Ramos (cell line): Measurements from ENCODE around the gene IFTAP.

ENCODE experiments used
- in situ Hi-C: fragments of 300-500 bp; cut with MboI; formaldehyde crosslinking; loops from one replicate; pipeline ENCODE4 v1.14.3; 2022; ENCODE audit warnings: low sequenced_read_pairs; ENCODE audit not compliant: unreplicated experiment

Gene IFTAP

DNA sequence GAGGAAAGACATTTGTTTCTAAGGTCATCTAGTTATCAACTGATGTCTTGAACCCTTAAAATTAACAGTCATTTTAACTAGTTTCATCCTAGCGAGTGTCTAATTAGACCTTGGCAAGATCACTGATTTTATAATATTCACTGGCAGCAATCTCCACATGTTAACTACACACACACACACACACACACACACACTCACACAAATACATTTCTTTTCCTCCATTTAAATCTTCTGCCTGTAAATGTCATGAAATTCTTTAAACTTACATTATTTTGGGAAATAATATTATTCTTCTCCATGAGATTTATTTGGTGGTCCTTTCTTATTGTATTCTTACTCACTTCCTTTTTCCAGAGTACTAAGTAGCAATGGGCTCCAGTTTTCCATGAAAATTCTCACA lies 2.9 kb upstream of the IFTAP start:
- in situ Hi-C loops: no loop called here

DNA sequence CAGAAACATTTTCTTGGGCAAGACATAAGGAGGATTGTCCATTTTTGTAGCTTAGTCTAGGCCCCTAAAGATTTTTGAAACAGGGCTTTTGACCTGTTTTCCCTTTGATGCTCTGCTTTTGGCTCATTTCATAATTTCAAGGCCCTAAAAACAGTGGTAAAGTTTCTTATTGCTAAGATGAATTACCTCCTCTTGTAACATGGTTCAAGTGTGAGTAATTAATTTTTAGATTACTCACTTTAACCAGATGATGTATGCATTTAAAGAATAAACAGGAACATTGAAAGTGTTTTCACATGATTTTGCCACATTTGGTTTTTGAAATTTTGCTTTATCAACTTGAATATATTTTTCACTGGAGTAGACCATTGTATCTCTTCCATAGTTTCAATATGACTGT lies 2.6 kb downstream of the IFTAP start:
- in situ Hi-C loops: no loop called here

DNA sequence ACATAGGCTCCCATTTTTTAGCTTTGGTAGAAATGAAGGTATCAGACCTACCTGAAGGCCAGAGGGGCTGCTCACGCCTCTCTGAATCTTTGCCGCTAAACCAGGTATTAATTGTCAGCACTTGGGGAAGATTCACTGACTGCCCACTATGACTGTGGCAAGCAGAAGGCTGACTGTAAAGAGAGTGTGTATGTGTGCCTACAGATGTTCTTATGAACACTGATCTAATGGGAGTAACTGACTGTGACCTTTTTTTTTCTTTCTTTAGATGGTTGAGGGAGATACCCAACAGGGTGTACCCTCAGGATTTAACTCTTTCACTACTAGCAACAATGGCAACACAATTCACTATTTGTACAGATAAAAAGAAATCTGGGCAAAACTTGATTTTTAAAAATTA lies 3.7 kb downstream of the IFTAP start, which contains the start of gene RAG2:
Gene RAG2 (minus strand): TSS at position 186 of the 400 bp plus-strand sequence. CDS start 4,068 bp downstream, outside the sequence.
- in situ Hi-C loops: no loop called here

DNA sequence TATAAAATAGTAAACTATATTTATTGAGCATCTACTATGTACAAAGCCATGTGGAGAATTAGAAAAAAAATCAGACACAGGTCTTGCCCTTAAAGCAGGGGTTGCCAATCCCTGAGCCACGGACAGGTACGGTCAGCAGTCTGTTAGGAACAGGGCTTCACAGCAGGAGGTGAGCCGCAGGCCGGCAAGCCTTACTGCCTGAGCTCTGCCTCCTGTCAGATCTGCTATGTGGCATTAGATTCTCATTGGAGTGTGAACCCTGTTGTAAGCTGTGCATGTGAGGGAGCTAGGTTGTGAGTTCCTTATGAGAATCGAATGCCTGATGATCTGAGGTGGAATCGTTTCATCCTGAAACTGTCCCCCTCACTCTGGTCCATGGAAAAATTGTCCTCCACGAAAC lies 5.9 kb downstream of the IFTAP start:
- in situ Hi-C loops: no loop called here

DNA sequence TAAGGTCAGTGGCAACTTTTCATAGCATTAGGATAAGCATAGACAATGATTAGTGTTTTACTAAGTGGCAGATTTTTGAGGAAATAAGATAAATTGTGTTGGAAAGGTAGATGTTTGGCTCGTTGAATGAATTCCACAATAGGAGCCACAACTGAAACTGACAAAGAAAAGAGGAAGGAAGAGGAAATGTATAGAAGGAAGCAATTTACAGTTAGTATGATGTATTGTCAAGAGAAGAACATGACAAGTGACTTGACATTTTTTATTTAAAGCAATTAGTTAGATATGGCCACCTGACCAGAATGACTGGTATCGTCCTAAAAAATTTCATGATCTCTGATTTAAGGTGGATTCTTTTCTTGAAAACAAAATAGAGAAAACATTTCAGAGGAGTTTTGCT lies 6.9 kb downstream of the IFTAP start:
- in situ Hi-C loops: no loop called here

DNA sequence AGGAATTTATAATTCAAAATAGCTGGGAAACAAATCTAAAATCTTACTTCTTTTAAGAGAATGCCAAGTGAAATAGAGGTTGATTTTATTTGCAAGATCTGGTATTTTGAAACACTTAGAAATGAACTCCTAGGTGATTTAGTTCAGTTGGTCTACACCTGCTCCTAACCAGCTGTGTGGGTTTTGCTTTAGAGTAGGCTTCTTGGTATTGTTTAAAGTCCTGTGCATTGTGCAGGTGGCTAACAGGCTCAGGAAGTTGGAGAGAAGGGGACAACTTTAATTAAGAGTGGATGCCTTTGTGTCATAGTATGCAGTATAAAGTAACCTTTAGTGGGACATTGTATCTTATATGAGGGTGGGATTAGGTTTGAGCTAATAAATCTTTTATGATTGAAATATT lies 7.8 kb downstream of the IFTAP start:
- in situ Hi-C loops: no loop called here

DNA sequence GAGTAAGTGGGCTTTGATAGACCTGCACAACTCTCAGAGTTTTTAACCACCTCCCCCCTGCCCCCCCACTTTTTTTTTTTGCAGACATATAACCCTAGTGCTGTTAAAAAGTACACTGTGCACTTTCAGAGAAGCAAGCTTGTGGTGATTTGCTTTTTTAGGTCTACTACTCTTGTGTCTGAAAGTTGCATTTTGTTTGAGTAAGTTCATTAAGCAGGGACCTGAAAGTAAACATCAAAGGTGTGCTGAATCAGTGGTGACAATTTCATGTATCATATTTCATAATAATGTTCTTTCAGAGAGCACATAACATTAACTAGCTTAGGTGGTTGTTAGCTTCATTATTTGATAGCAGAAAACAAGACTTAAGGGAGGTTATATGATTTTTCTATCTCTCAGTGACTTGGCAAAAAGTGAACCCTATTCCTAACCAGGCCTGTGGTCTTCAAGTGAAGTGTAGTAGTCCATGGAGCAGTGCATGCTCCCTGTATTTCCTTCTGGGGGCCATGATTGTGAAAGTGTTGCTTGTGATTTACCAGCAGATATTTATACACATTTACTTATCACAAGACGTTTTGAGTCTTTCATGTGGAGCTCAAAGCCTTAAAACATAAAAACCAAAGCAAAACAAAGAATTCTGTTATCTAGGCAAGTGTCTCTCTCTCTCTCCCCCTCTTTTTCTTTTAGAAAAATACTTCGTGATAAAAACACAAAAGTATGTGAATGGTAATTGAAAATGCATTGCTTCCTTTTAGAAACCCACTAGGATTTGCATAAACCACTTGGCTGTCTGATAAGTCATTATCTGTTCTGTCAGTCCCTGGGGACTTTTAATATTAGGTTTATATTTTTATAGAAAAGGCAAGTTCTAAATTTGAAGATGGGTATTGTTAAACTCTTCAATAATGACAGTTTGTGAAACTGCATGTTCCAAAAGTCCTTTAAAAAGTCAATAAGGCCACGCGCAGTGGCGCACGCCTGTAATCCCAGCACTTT lies 11.2 kb downstream of the IFTAP start:
- in situ Hi-C loops: no loop called here

DNA sequence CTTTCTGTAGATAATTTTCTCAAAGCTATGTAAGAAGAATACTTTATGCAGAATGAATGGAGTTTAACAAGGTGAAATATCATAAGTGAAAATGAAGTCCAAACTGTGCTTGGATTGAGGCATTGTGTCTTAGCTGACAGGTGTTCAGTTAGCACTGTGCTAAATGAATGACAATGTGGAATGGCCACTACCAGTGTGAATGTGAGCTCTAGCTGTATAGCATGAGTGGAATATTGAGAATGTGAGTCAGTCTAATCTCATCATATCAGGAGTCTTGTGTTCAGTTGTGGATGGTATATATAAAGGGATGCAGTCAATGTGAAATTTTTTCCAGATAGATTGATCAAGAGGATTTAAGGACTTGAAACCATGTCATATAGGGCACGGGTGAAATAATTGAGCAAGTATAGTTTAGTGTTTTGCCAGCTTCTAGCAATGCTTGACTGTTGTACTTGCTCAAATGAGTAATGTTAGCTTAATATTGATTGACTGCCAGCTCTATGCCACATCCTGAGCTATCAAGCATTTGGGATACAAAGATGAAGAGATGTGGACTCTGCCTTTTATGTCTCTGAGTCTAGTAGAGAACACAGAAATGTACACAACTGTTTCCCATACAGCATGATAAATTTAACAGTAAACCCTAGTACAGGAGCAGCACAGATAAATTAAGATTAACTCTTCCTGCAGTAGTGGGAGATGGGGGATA lies 14.3 kb downstream of the IFTAP start:
- in situ Hi-C loops: no loop called here

DNA sequence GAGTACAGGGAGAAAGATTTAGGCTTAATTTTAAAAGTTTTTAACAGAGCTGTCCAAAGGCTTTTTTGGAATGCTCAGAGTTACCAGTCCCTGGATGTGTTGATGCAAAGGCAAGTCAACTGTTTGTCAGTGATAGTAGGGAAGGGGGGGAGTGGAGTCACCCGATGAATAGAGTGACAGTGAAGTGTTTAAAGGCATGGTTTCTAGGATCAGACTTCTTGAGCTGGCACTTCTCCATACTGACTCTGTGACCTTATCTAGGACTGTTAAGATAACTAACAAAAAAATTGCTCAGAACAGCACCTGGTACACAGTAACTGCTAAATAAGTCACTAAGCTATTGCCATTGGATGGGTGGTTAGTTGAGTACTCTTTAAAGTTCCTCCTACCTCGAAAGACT lies 15.1 kb downstream of the IFTAP start:
- in situ Hi-C loops: no loop called here

DNA sequence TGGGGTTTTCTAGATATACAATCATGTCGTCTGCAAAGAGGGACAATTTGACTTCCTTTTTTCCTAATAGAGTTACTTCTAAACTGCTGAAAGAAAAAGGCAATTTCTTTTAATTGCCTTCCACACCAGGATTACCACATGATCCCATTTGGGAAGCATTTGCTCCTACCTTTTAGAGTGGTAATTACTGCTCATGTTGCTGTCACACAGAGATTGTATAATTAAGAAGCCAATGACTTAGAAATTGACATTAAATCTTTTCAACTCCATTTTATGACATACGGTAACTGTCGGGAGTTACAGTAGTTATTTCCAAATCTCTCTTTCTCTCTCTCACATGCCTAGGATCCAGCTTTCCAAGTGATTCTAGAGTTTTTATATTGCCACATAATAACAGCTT lies 21.5 kb downstream of the IFTAP start:
- in situ Hi-C loops: no loop called here

DNA sequence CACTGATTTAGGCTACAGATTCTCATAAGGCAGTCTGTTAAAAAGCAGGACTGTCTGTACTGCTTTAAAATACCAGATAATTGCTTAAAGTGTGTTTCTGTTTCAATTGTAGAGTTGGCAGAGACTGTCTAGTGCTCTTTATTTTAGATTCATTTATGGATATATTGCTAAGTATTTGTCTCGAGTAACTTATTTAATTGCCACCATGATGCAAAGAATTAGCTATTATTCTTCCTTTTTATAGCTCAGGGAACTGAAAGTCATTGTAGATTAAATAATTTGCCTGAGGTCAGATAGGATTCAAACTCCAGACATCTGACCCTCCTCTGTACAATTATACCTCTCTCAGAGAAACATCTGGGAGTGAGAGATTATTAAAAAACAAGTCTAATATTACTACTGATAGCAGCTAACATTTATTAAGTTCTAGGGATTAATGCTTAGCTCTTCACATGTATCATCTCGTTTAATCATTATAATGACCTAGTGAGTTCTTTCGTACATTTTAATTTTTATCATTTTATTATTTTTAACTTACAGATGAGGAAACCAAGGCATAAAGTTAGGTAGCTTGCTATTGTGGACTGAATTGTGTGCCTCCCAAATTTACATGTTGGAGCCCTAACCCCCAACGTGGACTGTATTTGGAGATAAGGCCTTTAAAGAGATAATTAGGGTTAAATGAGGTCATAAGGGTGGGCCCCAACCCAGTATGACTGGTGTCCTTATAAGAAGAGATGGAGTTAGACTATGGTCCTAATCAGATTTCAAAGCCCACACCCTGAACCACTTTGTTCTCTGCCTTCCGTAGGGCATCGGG lies 23.5 kb downstream of the IFTAP start:
- in situ Hi-C loops: no loop called here

DNA sequence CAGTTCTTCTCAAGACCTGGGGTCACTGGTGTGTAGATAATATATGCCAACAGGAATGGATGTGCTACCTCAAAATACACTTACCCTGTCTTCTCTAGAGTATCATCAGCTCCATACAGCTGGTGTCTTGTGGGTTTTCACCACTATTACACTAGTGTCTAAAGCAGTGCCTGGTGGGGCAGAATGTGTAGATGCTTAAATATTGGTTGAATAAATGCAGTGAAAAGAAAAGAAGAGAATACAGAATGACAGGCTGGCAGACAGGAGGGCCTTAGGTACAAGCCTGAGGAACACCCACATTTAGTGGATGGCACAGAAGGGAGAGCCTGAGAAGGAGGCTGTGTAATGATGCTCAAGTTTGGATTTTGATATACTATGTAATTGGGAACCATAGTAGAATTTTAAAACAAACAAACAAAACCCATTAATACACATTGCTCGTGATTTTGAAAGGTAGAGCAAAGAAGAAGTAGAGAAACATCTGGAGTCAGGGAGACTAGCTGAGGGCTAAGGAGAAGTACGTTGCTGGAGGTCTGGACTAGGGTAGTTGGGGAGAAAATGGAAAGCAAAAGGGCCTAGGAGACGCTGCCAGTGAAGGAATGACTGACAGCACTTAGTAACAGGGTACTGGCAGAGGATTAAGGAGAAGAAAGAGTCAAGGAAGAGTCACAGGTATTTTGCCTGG lies 24.2 kb downstream of the IFTAP start:
- in situ Hi-C loops: no loop called here

DNA sequence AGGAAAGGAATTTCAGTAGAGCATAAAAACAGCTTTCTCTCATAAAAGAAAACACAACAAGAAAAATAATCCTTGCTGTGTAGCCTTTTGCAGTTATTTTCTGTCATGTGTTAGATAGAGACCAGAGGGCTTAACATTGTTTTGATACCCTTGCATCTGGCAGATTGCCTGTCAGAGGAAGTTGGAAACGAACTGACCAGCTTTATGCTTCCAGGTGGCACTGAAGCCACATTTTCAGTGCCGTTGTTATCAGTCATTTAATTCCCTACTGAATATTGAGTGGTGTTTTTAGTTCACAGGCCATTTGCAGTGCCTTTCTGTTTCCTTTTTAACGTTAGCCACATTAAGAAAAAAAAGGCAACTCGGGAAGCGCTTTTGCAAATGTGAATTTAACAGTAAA lies 25.2 kb downstream of the IFTAP start:
- in situ Hi-C loops: no loop called here

DNA sequence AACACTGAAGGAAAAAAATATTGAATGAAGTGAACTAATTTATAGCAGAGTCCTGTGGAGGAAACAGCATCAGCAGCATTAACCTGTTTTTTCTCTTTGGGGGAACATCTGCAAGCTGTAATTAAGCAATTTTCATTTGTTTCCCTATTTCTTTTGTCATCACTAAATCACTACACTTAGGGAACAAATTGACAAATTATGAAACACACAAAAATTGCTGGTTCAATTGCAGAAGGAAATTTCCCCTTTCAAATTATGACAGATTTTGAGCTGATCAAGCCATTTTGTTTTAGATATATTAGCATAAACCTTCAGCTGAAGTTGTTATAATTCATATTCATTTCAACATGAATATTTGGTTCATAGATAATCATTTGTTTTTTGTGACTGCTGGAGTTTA lies 25.9 kb downstream of the IFTAP start:
- in situ Hi-C loops: no loop called here

DNA sequence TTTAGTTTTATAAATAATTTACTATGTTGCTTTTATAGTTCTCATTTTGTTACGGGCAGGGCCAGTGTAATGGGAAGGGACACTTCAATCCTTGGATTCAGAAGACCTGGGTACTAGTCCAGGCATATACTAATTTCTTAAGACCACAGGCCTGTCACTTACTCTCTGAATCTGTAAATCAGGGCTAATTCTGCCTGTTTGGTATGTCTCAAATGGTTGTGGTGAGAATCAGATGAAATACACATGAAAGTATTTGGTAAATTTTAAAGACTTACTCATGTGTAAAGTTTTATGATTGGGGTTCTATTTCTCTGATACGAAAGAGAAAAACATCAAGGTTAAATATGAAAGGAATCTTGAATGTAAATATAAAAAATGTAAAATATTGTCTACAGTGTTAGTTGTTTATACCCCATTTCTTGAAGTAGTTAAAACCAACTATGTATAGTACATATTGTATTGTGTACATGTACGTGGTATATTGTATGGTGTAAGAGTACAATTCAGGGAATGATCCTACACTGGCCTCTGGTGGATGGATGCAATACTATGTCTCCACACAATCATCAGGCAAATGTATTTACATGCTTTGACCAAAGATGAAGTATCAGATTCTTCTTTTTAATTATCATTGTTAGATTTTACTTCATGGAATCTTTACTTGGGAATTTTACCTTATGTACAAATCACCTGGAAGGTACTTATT lies 28.3 kb downstream of the IFTAP start:
- in situ Hi-C loops: no loop called here

DNA sequence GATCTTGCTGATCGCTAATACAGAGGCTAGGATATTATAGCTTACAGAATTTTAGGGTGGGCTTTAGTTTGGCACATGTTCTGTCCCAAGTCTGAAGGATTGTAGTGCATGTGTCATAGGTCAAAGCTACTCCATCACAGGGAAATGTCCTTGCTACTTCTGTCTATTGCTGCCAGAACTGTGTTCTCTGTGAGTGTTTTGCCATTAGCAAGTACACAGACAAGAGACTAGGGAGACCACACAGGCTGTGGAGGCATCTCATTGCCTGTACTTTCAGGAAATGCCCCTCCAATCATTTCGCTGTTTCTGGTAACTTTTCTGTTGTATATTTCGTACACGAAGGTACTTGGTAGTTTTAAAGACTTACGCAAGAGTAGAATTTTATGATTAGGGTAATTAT lies 29.2 kb downstream of the IFTAP start:
- in situ Hi-C loops: no loop called here

DNA sequence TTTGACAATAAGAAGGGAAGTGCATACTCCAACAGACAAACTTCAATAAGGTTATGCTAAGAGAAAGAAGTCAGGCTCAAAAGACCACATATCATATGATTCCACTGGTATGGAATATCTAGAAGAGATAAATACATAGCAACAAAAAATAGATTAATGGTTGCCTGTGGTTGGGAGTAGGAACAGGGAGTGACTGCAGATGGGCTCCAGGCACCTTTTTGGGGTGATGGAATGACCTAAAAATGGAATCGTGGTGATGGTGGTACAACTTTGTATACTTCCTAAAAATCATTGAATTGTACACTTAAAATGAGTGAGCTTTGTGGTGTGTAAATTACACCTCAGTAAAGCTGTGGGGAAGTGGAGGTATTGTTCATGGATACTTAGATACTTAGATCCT lies 32.7 kb downstream of the IFTAP start:
- in situ Hi-C loops: no loop called here

DNA sequence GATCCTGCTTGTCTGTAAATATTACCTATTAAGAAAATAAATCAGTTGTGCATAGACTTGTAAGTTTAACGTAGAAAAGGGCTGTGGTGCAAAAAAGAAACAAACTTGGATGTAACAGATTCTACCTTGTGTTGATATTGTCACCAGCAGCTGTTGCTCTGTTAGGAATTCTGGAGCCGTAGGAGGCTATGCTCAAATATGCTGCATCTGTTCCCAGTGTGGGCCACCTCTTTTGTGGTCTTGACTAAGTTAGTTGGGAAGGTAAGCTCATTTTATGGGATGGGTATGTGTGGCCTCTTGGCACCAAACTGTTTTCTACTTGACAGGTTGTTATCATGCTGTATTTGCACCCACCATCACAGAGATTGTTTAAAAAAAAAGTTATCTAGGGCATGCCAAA lies 33.2 kb downstream of the IFTAP start:
- in situ Hi-C loops: no loop called here

DNA sequence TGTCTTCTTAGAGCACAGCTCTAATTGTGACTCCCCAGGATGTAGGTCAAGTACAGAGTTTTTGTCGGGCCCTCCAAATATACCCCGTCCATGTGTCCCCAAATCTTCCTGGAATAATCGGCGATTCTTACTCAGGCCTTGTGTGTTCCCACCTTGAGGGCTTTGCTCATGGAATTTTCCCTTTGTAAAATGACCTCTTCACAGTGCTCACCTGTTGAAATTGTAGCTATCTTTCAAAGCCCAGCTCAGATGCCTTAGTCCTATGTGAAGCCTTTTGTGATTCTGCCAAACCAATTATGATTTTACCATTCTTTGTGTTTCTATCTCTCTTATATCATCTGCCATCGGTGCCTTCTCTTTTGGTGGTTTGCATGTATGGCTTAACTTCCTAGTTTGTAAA lies 33.8 kb downstream of the IFTAP start:
- in situ Hi-C loops: no loop called here
